IgD-negative memory B cell (primary cell): Measurements from ENCODE around the gene SLC9A4. TPM values are rescaled to one million over a fixed set of nuclear protein-coding genes. Genes with fewer than 3 reads are reported as not detected.

Experiments used
- H3K27ac Mint-ChIP-seq, 3 donors: one replicate each; pipeline ENCODE4 v1.8.0; 2020 to 2022; ENCODE audit warnings: mild to moderate bottlenecking in 3 of 3, mixed read lengths in 3 of 3, moderate library complexity in 1 of 3
- H3K27me3 Mint-ChIP-seq: one replicate; pipeline ENCODE4 v1.8.0; 2021; ENCODE audit warnings: mixed read lengths
- H3K36me3 Mint-ChIP-seq: one replicate; pipeline ENCODE4 v1.8.0; 2020; ENCODE audit warnings: mild to moderate bottlenecking, mixed read lengths
- H3K4me1 Mint-ChIP-seq, 3 donors: one replicate each; pipeline ENCODE4 v1.8.0; 2020 to 2022; ENCODE audit warnings: mixed read lengths in 3 of 3, mild to moderate bottlenecking in 1 of 3
- H3K4me3 Mint-ChIP-seq, 4 donors: one replicate each; pipeline ENCODE4 v1.8.0; 2020 to 2022; ENCODE audit warnings: mild to moderate bottlenecking in 4 of 4, mixed read lengths in 4 of 4, moderate library complexity in 3 of 4
- H3K9me3 Mint-ChIP-seq, 3 donors: one replicate each; pipeline ENCODE4 v1.8.0; 2020 to 2021; ENCODE audit warnings: mixed read lengths in 3 of 3, mild to moderate bottlenecking in 1 of 3
- polyA plus RNA-seq: library from polyadenylated mRNA; unstranded; fragments of 300-500 nt; fragmentation: Illumina TruSeq; gene quantifications from one replicate; pipeline ENCODE4 v1.2.3, GENCODE V29; 2021

SLC9A4 gene
- polyA plus RNA-seq, 1 donor from 2014 or later: not detected

DNA sequence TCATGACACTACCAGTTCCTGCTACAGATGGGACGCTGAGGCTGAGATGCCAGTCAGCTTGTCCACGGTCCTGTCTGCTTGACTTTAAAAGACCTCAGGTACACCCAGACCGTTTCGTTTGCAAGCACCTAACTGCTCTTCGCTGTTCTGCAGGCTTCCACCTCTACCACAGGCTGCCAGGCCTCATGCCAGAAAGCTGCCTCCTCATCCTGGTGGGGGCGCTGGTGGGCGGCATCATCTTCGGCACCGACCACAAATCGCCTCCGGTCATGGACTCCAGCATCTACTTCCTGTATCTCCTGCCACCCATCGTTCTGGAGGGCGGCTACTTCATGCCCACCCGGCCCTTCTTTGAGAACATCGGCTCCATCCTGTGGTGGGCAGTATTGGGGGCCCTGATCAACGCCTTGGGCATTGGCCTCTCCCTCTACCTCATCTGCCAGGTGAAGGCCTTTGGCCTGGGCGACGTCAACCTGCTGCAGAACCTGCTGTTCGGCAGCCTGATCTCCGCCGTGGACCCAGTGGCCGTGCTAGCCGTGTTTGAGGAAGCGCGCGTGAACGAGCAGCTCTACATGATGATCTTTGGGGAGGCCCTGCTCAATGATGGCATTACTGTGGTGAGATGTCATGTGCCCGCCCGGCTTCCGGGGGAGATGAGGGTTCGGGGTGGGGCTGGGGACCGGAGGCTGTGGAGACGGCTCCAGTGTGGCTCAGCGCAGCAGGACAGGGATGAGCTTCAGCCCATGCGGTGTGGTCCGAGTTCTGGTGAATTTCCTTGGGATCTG, 5.9 kb downstream of the SLC9A4 start:
- peaks cover 0 to 2% (median 1%) of the 10 kb centered on the region in 3 donors for H3K4me1 Mint-ChIP-seq

DNA sequence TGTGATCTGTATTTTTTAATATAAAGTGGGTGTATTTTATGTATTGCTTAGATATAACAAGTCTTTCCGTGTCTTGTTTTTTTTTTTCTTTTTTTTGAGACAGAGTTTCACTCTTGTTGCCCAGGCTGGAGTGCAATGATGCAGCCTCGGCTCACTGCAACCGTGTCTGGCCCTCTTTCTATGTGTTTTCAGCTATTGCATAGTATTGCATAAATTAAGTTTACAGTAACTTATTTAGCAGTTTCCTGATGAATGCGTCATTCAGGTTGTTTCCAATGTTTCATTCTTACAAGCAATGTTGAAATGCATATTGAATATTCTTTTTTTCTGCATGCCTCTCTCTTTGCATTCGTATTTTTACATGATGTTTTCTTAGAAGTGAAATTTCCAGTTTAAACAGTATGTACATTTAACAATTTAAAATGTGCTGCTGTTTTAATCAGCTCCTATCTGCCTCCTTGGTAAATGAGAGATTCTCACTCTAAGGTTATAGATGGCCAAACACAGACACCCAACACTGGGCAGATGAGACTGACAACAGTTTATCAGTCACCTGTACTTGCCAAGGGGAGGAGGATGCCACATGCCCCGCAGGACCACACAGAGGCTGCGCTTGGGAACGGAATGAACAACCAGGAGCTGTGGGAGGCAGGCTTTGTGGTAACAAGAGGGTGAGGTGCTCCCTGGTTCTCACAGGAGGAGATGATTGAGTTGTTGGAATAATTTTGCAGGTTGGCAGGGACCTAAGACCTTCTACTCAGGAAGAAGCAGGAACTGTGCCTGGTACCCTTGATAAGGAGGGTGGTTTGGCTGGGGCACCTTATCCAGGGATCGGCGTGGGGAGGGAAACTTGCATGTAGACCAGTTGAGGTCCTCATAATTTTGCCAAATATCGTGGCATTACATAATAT, 7.5 kb downstream of the SLC9A4 start:
- Mint-ChIP-seq H3K27me3 (peaks cover 12% of the 10 kb centered on the region), H3K27ac (no peak overlapping the region), H3K36me3 (no peaks in the 10 kb centered on the region), H3K4me1 (peaks cover 0 to 2% (median 1%) of the 10 kb centered on the region in 3 donors), H3K4me3 (no peak overlapping the region), H3K9me3 (peaks cover 0 to 2% (median 0%) of the 10 kb centered on the region in 3 donors)

More for the DNA sequence above, 5.9 kb downstream of the SLC9A4 start:
- no peaks in the 10 kb centered on the region for H3K36me3 Mint-ChIP-seq
- H3K27me3 Mint-ChIP-seq: peaks cover 9% of the 10 kb centered on the region
- peak overlapping the region in 3 of 4 donors; percentile 39 to 68 (median 45) for H3K4me3 Mint-ChIP-seq
- peak overlapping the region in 1 of 3 donors; percentile 30 for H3K27ac Mint-ChIP-seq
- H3K9me3 Mint-ChIP-seq: peaks cover 0 to 2% (median 0%) of the 10 kb centered on the region in 3 donors

DNA sequence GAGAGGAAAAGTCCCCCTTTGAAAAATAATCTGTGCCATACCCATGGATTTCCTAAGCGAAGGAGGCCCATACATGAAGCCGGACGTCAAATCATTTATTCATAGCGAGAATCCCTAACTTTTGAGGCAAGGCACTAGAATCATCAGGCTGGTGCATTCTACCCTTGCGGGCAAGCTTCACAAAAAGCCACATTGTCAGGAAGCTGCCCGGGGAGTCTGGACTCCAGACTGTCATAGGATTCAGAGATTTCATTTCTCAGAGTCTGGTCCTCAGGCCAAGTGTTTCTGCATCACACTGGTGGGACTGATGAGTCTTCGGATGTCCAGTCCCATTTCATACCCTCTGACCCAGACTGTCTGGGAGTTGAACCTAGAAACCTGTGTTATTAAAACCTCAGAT, 8.9 kb downstream of the SLC9A4 start:
- H3K9me3 Mint-ChIP-seq: peaks cover 0 to 2% (median 0%) of the 10 kb centered on the region in 3 donors
- no peaks in the 10 kb centered on the region for H3K36me3 Mint-ChIP-seq
- no peak overlapping the region for H3K27ac Mint-ChIP-seq
- peaks cover 0 to 2% (median 1%) of the 10 kb centered on the region in 3 donors for H3K4me1 Mint-ChIP-seq
- no peak overlapping the region for H3K4me3 Mint-ChIP-seq
- peaks cover 15% of the 10 kb centered on the region for H3K27me3 Mint-ChIP-seq

DNA sequence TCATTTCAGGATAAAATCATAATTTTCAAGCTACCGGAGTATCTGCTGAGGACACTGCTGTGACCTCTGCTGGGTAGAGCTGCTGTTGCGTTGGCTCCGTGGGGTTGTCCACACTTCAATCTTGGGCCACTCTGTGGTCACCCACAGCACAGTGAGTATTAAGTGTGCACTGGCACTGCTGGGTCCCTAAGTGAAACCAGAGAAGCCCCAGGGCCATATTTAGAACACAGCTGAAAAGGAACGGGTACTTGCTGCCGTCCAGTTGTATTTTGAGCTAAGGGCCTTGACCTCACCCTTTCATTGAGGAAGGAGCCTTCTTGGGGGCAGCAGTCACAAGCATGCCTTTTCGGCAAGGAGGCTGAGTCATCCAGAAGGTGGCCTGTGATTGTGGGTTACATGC, 10.1 kb downstream of the SLC9A4 start:
- H3K4me1 Mint-ChIP-seq: peaks cover 0 to 1% (median 0%) of the 10 kb centered on the region in 3 donors
- H3K27me3 Mint-ChIP-seq: peaks cover 15% of the 10 kb centered on the region
- peaks cover 0 to 2% (median 0%) of the 10 kb centered on the region in 3 donors for H3K9me3 Mint-ChIP-seq
- H3K4me3 Mint-ChIP-seq: no peak overlapping the region
- H3K36me3 Mint-ChIP-seq: no peaks in the 10 kb centered on the region
- H3K27ac Mint-ChIP-seq: no peak overlapping the region

DNA sequence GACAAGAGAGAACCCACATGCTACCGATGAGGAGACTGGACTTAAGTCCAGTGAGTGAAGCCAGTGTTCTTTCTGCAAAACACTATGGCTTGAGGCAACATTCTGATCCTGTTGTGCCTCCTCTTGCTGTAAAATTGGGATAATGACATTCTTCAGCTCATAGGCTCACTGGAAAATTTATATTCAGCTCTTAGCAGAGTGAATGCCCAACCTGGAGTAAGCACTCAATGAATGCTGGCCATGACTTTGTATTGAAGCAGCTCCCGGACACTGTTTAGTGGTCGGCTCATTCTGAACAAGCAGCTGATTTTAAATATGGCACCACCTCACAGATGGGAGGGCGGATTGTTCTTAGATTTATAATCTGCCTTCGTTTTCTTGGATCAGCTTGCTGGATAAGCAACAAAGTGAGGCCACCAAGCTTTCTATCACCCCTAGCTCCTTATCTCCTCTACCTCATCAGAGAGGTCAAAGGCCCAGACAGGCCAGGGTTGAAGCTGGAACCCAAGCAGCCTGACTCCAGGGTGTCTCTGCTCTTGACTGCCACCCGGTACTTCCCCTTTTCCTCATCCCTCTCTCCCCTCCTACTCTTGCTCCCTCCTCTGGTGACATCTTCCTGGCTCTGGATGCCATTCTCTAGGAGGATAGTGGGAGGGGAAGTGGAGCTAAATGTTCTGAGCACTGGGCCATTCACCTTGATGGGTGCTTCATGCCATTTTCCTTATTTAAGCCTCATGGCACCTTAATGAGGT, 11.5 kb downstream of the SLC9A4 start:
- Mint-ChIP-seq H3K27me3 (peaks cover 15% of the 10 kb centered on the region), H3K27ac (no peak overlapping the region), H3K4me3 (no peak overlapping the region)

DNA sequence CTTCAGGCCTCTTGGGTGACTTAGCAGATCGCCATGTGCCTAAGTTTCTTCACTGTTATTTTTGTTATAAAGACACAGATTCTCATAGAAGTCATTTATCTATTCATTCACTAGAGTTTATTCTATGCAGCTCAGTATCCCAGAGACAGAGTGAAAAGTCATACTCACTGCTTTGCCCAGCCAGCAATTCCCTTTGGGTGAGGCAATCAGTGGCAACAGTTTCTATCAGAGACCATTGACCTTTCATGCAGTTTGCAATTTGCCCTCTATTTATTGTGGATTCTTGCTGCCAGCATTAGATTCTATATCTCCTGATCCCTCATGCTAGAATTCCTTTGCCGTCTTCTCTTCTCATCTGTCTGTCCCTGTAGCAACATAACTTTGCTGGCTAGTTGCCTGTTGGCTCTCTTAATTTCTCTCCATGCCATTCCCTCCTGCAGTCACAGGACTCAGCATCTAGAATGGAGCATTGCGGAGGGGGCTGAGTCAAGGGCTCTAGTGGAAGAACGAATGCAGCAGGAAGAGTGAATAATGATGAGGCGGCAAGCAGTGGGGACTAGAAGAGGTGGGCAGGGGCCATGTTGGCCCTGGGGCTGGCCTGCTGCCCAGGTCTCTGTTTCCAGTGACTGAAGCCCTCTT, 12.2 kb downstream of the SLC9A4 start:
- Mint-ChIP-seq H3K36me3 (no peaks in the 10 kb centered on the region), H3K9me3 (peaks cover 0 to 5% (median 0%) of the 10 kb centered on the region in 3 donors), H3K27me3 (peaks cover 15% of the 10 kb centered on the region), H3K27ac (no peak overlapping the region), H3K4me1 (peaks cover 0 to 5% (median 4%) of the 10 kb centered on the region in 3 donors), H3K4me3 (no peak overlapping the region)

More for the DNA sequence above, 11.5 kb downstream of the SLC9A4 start:
- no peaks in the 10 kb centered on the region for H3K36me3 Mint-ChIP-seq
- H3K4me1 Mint-ChIP-seq: peaks cover under 1 to 1% (median under 1%) of the 10 kb centered on the region in 3 donors
- no peaks in the 10 kb centered on the region for H3K9me3 Mint-ChIP-seq

DNA sequence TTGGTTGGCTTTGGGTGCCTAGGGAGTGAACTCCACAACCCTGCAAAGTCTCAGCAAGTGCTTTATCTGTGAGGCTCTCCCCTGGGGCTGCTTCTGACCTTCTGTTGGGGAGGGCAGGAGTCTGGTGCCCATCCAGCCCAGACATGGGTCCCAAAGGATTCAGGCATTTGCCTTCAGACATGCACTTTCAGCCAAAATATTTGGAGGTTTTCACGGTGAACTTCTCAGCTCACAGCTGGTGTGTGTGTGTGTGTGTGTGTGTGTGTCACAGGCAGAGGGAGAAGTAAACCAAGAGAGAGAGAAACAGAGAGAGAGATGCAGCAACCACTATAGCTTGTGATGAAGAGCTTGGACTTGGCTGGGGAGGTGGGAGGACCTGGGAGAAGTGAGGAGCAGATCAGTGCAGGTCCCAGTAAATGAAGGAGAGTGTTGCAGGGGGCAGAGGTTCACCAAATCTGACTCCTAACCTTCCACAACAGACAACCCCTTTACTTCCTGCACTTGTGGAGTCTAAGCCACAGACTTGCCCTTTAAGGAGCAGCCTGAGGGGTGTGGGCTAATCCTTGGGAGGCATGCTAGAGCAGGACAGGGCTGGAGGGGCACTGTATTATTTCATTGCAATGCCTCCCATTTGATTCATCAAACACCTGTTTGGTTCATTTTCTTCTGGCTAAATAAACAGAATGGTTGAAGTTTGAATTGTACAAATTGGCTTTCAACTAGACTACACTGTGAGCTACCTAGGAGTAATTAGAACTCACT, 14.1 kb downstream of the SLC9A4 start:
- H3K4me3 Mint-ChIP-seq: no peak overlapping the region
- no peaks in the 10 kb centered on the region for H3K36me3 Mint-ChIP-seq
- peaks cover 12% of the 10 kb centered on the region for H3K27me3 Mint-ChIP-seq
- H3K4me1 Mint-ChIP-seq: peaks cover 0 to 5% (median 4%) of the 10 kb centered on the region in 3 donors
- H3K27ac Mint-ChIP-seq: no peak overlapping the region
- H3K9me3 Mint-ChIP-seq: peaks cover 1 to 5% (median 2%) of the 10 kb centered on the region in 3 donors

DNA sequence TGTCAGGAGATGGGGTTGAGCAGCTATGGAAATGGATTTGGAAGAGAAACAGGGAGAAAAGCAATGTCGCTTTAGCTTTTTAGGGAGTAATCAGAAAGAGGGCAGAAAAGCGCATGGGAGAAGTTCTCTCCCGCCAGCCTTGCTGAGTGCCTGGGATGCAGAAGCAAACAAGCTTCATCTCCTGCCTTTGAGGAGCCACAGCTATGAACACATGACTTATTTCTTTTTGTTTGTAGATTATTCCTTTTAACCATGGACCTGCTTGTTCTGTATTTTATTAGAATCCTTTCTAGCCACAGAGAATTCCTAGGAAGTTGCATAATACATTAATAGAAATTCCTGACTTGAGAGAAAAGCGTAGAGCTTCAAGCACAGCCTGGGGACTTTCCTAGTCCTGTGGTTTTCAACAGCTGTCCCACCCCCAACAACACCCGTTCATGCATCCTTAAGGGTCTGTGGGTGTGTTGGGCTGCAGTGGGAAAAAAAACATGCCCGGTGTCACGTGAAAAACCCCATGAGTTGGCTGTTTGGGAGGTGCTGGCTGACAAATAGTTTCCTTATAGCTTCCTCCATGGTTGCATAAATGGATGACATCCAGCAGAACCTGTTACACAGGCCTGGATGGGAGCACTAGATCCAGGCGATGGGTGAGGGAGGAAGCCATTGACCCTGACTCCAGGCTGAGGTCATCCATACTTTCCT, 14.9 kb downstream of the SLC9A4 start:
- H3K4me3 Mint-ChIP-seq: no peak overlapping the region
- no peak overlapping the region for H3K27ac Mint-ChIP-seq
- H3K4me1 Mint-ChIP-seq: peaks cover 0 to 5% (median 4%) of the 10 kb centered on the region in 3 donors
- peaks cover 12% of the 10 kb centered on the region for H3K27me3 Mint-ChIP-seq
- H3K36me3 Mint-ChIP-seq: no peaks in the 10 kb centered on the region
- peaks cover 1 to 8% (median 2%) of the 10 kb centered on the region in 3 donors for H3K9me3 Mint-ChIP-seq

DNA sequence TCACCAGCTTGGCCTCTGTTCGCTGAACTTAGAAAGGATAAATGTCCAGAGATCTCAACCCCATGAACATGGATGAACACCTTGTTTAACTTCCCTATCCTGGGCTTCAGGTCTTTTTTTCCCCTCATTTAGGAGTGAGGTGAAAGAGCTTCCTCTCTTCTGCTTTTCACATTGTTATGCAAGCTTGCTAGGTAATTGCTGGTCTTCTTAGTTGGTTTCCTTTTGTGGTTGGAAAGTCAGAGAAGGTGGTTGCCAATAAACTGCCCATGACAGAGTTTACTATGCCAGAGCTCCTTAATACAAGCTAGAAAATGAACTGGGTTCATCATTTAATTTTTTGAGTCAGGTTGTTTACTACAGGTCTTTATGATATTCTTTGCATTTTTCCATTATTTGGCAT, 16.6 kb downstream of the SLC9A4 start:
- Mint-ChIP-seq H3K27ac (no peak overlapping the region), H3K27me3 (peaks cover 13% of the 10 kb centered on the region), H3K36me3 (no peaks in the 10 kb centered on the region), H3K4me1 (peaks cover 0 to 5% (median 4%) of the 10 kb centered on the region in 3 donors), H3K4me3 (no peak overlapping the region), H3K9me3 (peaks cover 3 to 12% (median 7%) of the 10 kb centered on the region in 3 donors)

DNA sequence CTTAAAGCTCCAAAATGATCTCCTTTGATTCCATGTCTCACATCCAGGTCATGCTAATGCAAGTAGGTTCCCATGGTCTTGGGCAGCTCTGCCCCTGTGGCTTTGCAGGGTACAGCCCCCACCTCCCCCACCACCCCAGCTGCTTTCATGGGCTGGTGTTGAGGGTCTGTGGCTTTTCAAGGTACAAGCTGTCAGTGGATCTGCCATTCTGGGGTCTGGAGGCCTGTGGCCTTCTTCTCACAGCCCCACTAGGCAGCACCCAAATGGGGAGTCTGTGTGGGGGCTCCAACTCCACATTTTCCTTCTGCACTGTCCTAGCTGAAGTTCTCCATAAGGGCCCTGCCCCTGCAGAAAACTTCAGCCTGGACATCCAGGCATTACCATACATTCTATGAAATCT, 19.0 kb downstream of the SLC9A4 start:
- Mint-ChIP-seq H3K9me3 (peaks cover 3 to 12% (median 7%) of the 10 kb centered on the region in 3 donors), H3K27me3 (peaks cover 9% of the 10 kb centered on the region), H3K4me3 (no peak overlapping the region), H3K36me3 (no peaks in the 10 kb centered on the region), H3K4me1 (peaks cover 0 to 5% (median 4%) of the 10 kb centered on the region in 3 donors), H3K27ac (no peak overlapping the region)

DNA sequence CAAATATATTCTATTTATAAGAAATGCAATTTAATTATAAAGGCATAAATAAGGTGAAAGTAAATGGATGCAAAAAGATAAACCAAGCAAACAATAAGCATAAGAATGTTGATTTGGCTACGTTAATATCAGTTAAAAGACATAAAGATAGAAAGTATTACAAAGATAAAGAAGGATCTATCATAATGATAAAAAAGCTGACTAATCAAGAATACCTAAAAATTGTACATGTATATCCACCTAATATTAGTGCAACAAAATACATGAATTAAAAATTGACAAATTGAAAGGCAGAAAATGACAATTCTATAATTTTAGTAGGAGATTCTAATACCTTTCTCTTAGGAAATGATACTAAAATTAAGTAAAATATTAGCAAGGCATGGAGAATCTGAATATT, 21.5 kb downstream of the SLC9A4 start:
- Mint-ChIP-seq H3K36me3 (no peaks in the 10 kb centered on the region), H3K4me3 (no peak overlapping the region), H3K27ac (no peak overlapping the region), H3K9me3 (peaks cover 3 to 12% (median 7%) of the 10 kb centered on the region in 3 donors), H3K4me1 (peaks cover 0 to 4% (median 2%) of the 10 kb centered on the region in 3 donors), H3K27me3 (peaks cover 6% of the 10 kb centered on the region)

DNA sequence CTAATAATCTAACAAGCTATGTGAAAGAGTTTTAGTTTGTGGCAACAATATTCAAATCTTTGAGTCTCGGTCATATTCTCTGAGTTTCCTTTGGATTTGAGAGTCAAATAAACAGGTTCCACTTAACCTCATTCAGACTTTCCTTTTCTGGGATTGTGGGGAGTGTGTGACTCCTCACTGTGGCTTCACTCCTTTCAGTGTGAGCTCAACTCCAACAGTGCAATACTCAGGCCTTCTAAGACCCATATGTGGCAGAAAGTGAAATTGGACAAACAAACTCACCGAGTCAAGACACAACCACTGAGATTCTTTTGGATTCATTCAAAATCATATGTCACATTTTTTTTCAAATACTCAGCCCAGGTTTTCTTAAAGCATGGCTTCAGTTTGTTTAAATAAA, 25.4 kb downstream of the SLC9A4 start:
- H3K4me1 Mint-ChIP-seq: no peaks in the 10 kb centered on the region
- peaks cover 0 to 3% (median 0%) of the 10 kb centered on the region in 3 donors for H3K9me3 Mint-ChIP-seq
- no peak overlapping the region for H3K4me3 Mint-ChIP-seq
- peak overlapping the region in 1 of 3 donors; percentile 11 for H3K27ac Mint-ChIP-seq
- no peaks in the 10 kb centered on the region for H3K36me3 Mint-ChIP-seq
- H3K27me3 Mint-ChIP-seq: peaks cover 1% of the 10 kb centered on the region

DNA sequence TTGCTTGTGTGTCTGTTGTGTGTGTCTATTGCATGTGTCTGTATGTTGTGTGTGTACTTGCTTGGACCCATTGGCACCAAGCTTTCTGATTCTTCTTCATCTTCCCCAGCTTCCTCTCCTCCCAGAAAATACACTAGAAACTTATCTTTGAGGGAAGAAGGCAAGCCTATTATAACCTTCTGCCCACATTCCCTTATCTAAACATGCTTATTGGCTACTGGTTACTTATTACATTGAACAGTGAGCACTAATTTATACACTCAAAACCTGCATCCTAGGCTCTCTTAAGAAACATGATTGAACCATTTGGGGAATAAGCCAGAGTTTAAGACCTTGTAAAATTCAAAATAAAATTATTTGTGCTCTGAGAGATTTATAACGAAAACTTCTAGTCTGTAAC, 26.5 kb downstream of the SLC9A4 start:
- Mint-ChIP-seq H3K27ac (no peak overlapping the region), H3K4me3 (no peak overlapping the region), H3K27me3 (peaks cover 3% of the 10 kb centered on the region), H3K36me3 (no peaks in the 10 kb centered on the region), H3K9me3 (no peaks in the 10 kb centered on the region), H3K4me1 (no peaks in the 10 kb centered on the region)
